GM11168 (cell line): ENCODE data around the gene RCVRN.

Source experiments
- in situ Hi-C: fragments of 300-500 bp; cut with MboI; formaldehyde crosslinking; loops from one replicate; pipeline ENCODE4 v1.12.0; 2022; ENCODE audit warnings: low sequenced_read_pairs; ENCODE audit not compliant: unreplicated experiment

RCVRN gene

GRCh38 chr17:9900784-9901183 lies 4.3 kb downstream of the RCVRN start:
- in situ Hi-C loops = loop anchor here (25.0 kb wide), 1 partner anchor 712 kb away; no protein-coding TSS in a partner anchor

GRCh38 chr17:9900044-9900594 lies 5.0 kb downstream of the RCVRN start:
- in situ Hi-C loops = loop anchor here (25.0 kb wide), 1 partner anchor 712 kb away; no protein-coding TSS in a partner anchor

DNA sequence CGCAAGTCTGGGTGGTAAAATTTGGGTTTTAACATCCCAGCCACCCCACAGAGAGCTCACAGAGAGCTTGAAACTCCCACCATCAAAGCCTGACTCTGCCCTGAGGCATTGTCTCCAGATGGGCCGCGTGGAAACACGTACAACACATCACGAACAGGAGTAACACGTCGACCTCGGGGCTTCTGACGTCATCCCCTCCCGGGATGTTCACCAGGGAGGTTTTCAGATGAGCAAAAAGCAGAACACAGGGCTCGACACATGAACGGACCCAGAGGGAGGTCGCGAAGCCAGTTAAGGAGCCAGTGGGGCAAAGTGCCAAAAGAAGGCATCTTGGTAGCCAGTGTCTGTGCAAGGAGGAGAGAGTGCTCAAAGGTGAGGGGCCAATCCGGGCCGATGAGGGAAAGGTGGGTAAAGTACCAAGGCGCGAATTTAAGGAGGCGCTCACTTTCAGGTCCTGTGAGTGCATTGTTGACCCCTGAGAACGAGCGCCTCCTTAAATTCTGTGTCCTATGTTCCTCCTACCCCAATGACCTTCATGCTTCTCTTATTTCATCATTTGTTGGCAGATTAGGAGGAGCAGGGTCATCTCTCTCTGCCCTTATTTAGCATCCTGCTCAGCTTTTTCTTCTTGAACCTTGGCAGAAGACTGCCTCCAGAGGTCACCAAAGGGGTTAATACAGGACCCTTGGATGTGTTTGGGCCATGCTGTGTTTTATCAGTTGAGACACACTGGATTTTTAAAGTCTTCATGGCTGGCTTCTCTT lies 5.6 kb downstream of the RCVRN start:
- in situ Hi-C loops = loop anchor here (25.0 kb wide), 1 partner anchor 713 kb away; no protein-coding TSS in a partner anchor

DNA sequence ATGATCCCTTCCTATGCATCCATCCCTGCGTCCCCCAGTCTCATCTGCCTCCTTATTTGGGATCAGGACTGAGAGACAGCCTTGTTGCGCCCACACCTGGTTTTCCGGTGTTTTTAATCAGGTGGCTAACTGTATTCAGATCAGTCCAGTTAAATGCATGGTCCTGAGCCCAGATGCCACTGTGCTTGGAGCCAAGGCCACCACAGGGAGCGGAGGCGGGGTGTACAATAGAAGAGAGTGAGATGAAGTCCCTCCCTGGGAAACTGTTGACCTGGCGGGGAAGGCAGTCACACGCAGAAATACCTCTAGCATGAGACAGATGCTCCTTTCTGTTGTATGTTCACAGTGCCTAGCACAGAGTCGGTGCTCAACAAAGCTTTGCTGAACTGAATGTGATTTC lies 6.3 kb downstream of the RCVRN start:
- in situ Hi-C loops = no loop called here

DNA sequence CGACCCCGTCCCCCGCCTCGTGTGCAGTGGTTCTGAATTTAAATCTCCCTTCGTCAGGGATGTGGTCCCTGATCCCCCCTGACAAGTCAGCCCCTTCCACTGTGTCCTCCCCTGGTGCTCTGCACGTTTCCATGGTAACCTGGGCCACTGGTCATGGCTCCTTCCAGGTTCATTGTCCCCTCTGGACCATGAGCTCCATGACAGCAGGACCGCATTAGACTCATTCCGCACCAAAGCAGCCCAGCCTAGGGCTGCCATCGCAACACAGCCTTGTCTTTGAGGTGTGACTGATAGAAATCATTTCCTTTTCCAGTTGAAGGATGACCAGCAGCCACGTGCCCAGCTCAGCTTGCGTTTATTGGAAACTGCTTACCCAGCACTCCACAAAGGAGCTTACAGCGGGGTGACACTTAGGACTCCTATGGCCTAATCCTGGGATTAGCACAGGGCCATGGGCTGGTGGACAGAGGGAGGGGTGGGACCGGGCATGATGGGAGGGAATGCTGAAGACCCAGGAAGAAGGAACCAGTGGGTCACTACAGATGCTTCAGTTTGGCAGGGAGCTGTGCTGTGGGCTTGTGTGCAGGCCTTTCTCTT lies 7.6 kb downstream of the RCVRN start:
- in situ Hi-C loops = no loop called here

DNA sequence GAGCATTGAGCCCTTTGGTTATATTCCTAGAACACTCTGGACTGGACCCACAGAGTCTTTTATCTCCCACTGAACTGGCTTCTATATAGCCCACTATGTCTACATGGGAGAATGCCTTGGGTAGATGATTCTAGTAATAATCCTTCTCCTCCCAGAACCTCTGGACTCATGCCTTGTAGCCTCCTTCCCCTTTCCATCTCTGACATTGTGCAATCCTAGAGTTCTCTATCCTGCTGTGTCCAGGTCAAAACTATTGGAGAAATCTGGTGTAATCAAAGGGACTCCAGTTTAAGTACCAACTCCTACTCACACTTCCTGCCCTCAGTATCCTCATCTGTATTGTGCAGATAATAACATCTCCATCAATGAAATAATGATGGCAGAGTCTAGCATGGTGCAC lies 9.1 kb downstream of the RCVRN start:
- in situ Hi-C loops = no loop called here

- in situ Hi-C loops = no loop called here
Observed at GRCh38 chr17:9894231-9894630, 10.8 kb downstream of the RCVRN start.

DNA sequence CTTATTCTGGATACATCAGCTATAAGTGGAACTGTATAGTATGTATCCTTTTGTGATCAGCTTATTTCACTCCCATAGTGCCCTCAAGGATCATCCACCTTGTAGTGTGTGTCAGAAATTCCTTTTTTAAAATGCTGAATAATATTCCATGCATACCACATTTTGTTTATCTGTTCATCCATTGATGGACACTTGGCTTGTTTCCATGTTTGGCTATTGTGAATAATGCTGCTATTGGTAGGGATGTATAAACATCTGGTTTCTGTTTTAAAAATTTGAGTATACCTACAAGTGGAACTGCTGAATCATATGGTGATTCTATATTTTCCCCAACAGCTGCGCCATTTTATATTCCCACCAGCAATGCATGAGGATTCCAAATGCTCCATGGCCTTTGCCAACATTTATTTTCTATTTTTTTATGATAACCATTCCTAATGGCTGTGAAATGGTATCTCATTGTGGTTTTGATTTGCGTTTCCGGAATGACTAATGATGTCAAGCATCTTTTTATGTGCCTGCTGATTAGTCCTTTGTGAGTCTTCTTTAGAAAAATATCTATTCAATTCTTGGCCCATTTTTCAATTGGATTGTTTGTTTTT lies 11.6 kb downstream of the RCVRN start:
- in situ Hi-C loops = no loop called here

DNA sequence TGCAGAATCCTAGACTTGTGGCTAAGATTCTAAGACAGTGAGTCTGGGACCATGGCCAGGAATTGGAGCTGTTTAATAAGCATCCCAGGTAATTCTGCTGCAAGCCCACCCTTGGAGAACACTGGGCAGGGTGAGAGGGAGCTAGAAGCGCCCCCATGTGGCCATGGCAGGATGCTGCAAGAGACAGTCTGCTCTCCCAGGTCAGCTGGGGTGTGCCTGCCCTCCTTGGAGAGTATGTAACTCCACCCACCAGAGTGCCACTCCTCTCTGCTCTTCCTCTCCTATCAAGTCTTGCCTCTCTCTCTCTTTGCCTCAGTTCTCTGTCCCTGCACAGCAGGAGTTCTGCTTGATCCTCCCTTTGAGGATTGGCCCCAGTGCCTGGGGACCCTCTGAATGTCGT lies 14.9 kb downstream of the RCVRN start:
- in situ Hi-C loops = no loop called here

DNA sequence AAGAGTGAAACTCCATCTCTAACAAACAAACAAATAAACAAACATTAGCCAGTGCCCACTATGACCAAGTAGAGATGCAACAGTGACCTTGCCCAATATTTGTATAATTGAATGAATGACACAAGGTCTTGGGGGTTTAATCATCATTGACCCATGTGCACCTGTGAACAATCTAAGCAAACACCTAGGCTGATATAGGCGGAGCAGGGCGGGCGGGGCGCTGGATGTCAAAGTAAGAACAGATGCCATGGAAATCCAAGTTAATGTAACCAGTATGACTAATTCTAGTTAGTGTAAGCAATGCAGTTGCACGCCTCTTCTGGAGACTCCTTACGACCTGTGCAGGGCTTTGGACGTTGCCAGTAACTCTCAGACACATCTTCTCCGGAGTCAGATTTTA lies 17.6 kb downstream of the RCVRN start:
- in situ Hi-C loops = no loop called here

DNA sequence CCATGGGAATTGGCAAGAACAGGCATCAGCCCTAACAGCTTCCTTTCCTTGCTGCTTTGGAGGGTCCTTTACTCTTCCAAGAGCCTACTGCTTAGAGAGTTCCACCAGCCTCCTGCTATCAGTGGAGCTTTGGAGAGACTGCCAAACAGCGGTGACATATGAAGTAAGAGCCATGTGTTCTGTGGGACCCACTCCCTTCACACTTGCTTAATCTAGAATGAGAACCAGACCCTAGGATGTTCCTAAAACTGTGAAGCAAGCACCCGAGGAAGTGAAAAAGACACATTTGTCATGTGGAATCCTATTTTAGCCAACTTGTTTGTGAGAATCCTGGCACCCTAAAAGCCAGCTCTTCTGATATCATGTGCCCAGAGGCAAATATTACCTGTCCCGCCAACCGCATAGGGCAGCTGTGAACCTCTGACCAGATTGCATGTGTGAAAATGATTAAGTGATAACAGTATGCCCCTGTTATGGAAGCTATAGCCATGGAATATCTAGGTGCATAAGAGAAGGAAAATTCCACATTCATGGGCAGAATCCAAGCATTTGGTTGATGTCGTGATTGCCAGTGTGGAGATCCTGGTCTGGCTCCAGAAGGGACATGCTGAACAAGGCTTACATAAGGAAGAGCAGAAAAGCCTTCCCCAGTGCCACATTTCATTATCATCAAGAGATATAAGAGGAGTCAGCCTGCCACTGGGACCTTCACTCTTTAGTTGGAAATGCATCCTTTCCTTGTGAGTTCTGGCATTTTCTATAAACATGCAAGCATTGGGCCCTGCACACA lies 18.7 kb downstream of the RCVRN start:
- in situ Hi-C loops = no loop called here

- in situ Hi-C loops = no loop called here
Observed at GRCh38 chr17:9883451-9883850, 21.6 kb downstream of the RCVRN start.

- in situ Hi-C loops = no loop called here
Observed at GRCh38 chr17:9880582-9880999, 24.5 kb downstream of the RCVRN start.

GRCh38 chr17:9878786-9879525 lies 26.1 kb downstream of the RCVRN start:
- in situ Hi-C loops = no loop called here

GRCh38 chr17:9878356-9878755 lies 26.7 kb downstream of the RCVRN start:
- in situ Hi-C loops = no loop called here

GRCh38 chr17:9875441-9875840 lies 29.6 kb downstream of the RCVRN start:
- in situ Hi-C loops = no loop called here

DNA sequence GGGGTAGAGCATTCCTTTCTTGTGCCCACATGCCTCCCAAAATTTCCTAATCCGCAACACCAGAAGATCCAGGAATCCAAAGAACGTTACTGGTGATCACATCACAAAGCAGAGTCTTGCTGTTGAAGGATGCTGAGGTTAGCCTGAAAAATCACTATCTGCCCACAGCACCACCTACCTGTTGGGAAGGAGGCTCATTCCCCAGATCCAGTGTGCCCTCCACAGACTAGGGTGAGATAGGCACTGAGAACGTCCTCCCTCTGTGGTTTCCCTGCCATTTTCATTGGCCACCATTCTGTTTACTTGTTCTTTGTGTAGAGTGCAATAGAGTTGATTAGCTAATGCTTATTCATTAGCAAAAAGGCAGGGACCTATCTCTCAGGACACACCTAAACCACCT lies 30.3 kb downstream of the RCVRN start:
- in situ Hi-C loops = no loop called here

DNA sequence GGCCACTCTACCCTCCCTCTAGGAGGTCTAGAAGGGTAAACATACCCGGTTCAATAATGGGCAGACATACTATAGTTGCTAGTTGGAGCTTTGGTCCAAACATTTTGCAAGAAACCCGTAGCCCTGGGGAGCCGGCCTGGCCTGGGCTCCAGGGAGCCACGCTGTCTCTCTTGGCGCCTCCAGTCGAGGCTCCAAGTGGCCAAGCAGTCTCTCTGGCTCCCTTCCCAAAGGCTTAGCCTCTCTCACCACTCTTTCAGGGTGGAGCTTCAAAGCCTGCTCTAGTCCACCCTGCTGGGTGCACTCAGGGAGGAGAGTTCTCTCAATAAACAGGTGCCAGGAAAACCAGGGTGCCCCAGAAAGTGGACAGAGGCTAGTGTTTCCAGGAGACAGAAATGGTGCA lies 32.2 kb downstream of the RCVRN start:
- in situ Hi-C loops = no loop called here

GRCh38 chr17:9868552-9868951 lies 36.5 kb downstream of the RCVRN start:
- in situ Hi-C loops = no loop called here

- in situ Hi-C loops = no loop called here
Observed at GRCh38 chr17:9865586-9865985, 39.5 kb downstream of the RCVRN start.
